Effector CD4-positive, alpha-beta T cell (primary cell): Measurements from ENCODE around the gene LRMDA.
"Not testable (repeated sequence)": the region's sequence is repeated elsewhere in the genome, so short reads cannot be mapped to it uniquely, and the experiment has no call there.

ENCODE experiments used
- DNase-seq: peaks from one replicate; pipeline ENCODE4 v3.0.0-alpha.2; 2020

Gene LRMDA

GRCh38 chr10:76492678-76493472 is 1061.5 kb downstream of the LRMDA start:
- DNase-seq: no peak

GRCh38 chr10:76497666-76498065 is 1066.2 kb downstream of the LRMDA start:
- DNase-seq: no peak

- no peak for DNase-seq
These were observed 1073.4 kb downstream of the LRMDA start for GRCh38 chr10:76504823-76505222.

GRCh38 chr10:76509446-76509845 is 1078.0 kb downstream of the LRMDA start:
- DNase-seq: no peak

- DNase-seq: no peak
These were observed 1082.9 kb downstream of the LRMDA start for GRCh38 chr10:76514321-76514720.

- no peak for DNase-seq
These were observed 1083.4 kb downstream of the LRMDA start for GRCh38 chr10:76514869-76515268.

- DNase-seq: no peak
These were observed 1091.1 kb downstream of the LRMDA start for GRCh38 chr10:76522547-76522946.

- no peak for DNase-seq
These were observed 1091.8 kb downstream of the LRMDA start for GRCh38 chr10:76523246-76523645.

- no peak for DNase-seq
These were observed 1092.4 kb downstream of the LRMDA start for GRCh38 chr10:76523791-76524351.

- DNase-seq: not testable (repeated sequence)
These were observed 1095.4 kb downstream of the LRMDA start for GRCh38 chr10:76526833-76527232.

GRCh38 chr10:76540331-76540730 is 1108.9 kb downstream of the LRMDA start:
- DNase-seq: no peak

- DNase-seq: no peak
These were observed 1109.4 kb downstream of the LRMDA start for GRCh38 chr10:76540786-76541185.

GRCh38 chr10:76541852-76542251 is 1110.4 kb downstream of the LRMDA start:
- no peak for DNase-seq

- no peak for DNase-seq
These were observed 1111.0 kb downstream of the LRMDA start for GRCh38 chr10:76542307-76542930.

- no peak for DNase-seq
These were observed 1112.2 kb downstream of the LRMDA start for GRCh38 chr10:76543655-76544054.

GRCh38 chr10:76544789-76545188 is 1113.4 kb downstream of the LRMDA start:
- DNase-seq: no peak

- no peak for DNase-seq
These were observed 1115.0 kb downstream of the LRMDA start for GRCh38 chr10:76546411-76546810.

GRCh38 chr10:76547352-76547972 is 1116.0 kb downstream of the LRMDA start:
- no peak for DNase-seq

- no peak for DNase-seq
These were observed 1117.3 kb downstream of the LRMDA start for GRCh38 chr10:76548716-76549115.

GRCh38 chr10:76549171-76549570 is 1117.7 kb downstream of the LRMDA start:
- DNase-seq: no peak

GRCh38 chr10:76550806-76551205 is 1119.4 kb downstream of the LRMDA start:
- no peak for DNase-seq

GRCh38 chr10:76552091-76552873 is 1120.9 kb downstream of the LRMDA start:
- no peak for DNase-seq
